SK-N-SH (cell line): ENCODE measurements around the gene HARS2.

ENCODE experiments used
- EZH2phosphoT487 ChIP-seq: fragments of 200-600 bp; sonication (generic); IDR thresholded peaks from 2 replicates; pipeline ENCODE4 v1.6.1; 2017; ENCODE audit warnings: low read depth, mixed run types, mild to moderate bottlenecking, antibody characterized with exemption, moderate library complexity, borderline replicate concordance
- MXI1 ChIP-seq: IDR thresholded peaks from 2 replicates; pipeline ENCODE4 v1.6.1; 2012; ENCODE audit warnings: mild to moderate bottlenecking, low read depth, low read length, improper control_type of control experiment
- POLR2AphosphoS5 ChIP-seq: IDR thresholded peaks from 2 replicates; pipeline ENCODE4 v1.6.1; 2012; ENCODE audit warnings: low read depth, low read length
- RAD21 ChIP-seq: IDR thresholded peaks from 2 replicates; pipeline ENCODE4 v1.6.1; 2012; ENCODE audit warnings: mild to moderate bottlenecking, low read length
- RCOR1 ChIP-seq: fragments of 150-350 bp; IDR thresholded peaks from 2 replicates; pipeline ENCODE4 v1.6.1; 2017; ENCODE audit warnings: antibody characterized with exemption, low read length
- RXRA ChIP-seq: IDR thresholded peaks from 2 replicates; pipeline ENCODE4 v1.4.0; 2012; ENCODE audit warnings: low read depth, mild to moderate bottlenecking, borderline replicate concordance
- SMC3 ChIP-seq: IDR thresholded peaks from 2 replicates; pipeline ENCODE4 v1.6.1; 2012; ENCODE audit warnings: low read depth, low read length, improper control_type of control experiment
- TF ChIP-seq, protein P1 (sequence below): IDR thresholded peaks from 2 replicates; pipeline ENCODE4 v1.4.0; 2012; ENCODE audit warnings: low read depth
- TF ChIP-seq, protein P2 (sequence below): fragments of 150-350 bp; IDR thresholded peaks from 2 replicates; pipeline ENCODE4 v1.6.1; 2017; ENCODE audit warnings: antibody characterized with exemption, low read length, low read depth, borderline replicate concordance
- TF ChIP-seq, protein P3 (sequence below): fragments of 200-600 bp; sonication (generic); IDR thresholded peaks from 2 replicates; pipeline ENCODE4 v1.6.1; 2017; ENCODE audit warnings: antibody characterized with exemption, mild to moderate bottlenecking, moderate library complexity

- TF ChIP-seq EZH2phosphoT487 = no peak
- no peak for TF ChIP-seq RCOR1
- TF ChIP-seq RXRA = no peak
- TF ChIP-seq, protein P1, sequence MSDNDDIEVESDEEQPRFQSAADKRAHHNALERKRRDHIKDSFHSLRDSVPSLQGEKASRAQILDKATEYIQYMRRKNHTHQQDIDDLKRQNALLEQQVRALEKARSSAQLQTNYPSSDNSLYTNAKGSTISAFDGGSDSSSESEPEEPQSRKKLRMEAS = no peak
- TF ChIP-seq, protein P2, sequence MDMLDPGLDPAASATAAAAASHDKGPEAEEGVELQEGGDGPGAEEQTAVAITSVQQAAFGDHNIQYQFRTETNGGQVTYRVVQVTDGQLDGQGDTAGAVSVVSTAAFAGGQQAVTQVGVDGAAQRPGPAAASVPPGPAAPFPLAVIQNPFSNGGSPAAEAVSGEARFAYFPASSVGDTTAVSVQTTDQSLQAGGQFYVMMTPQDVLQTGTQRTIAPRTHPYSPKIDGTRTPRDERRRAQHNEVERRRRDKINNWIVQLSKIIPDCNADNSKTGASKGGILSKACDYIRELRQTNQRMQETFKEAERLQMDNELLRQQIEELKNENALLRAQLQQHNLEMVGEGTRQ = no peak
- TF ChIP-seq, protein P3, sequence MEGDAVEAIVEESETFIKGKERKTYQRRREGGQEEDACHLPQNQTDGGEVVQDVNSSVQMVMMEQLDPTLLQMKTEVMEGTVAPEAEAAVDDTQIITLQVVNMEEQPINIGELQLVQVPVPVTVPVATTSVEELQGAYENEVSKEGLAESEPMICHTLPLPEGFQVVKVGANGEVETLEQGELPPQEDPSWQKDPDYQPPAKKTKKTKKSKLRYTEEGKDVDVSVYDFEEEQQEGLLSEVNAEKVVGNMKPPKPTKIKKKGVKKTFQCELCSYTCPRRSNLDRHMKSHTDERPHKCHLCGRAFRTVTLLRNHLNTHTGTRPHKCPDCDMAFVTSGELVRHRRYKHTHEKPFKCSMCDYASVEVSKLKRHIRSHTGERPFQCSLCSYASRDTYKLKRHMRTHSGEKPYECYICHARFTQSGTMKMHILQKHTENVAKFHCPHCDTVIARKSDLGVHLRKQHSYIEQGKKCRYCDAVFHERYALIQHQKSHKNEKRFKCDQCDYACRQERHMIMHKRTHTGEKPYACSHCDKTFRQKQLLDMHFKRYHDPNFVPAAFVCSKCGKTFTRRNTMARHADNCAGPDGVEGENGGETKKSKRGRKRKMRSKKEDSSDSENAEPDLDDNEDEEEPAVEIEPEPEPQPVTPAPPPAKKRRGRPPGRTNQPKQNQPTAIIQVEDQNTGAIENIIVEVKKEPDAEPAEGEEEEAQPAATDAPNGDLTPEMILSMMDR = no peak
- no peak for TF ChIP-seq MXI1
- no peak for TF ChIP-seq POLR2AphosphoS5
- TF ChIP-seq RAD21 = no peak
- TF ChIP-seq SMC3 = no peak
These were observed 44.2 kb upstream of the HARS2 start for GRCh38 chr5:140647042-140647419.
